H9 (cell line): ENCODE measurements around the gene TMEM175. TPM values are rescaled to one million over a fixed set of nuclear protein-coding genes. Genes with fewer than 3 reads are reported as not detected.

Experiments
- DNase-seq: peaks from one replicate; pipeline ENCODE4 v3.0.0-alpha.2; 2017
- H2AFZ ChIP-seq: one replicate; pipeline ENCODE4 v1.6.1; 2013; ENCODE audit warnings: mild to moderate bottlenecking, low read length, control low read depth, moderate library complexity
- H2AK5ac ChIP-seq: 2 replicates; pipeline ENCODE4 v1.6.1; 2013; ENCODE audit warnings: low read length, control low read depth, mixed read lengths; ENCODE audit not compliant: insufficient read length
- H2BK120ac ChIP-seq: one replicate; pipeline ENCODE4 v1.6.1; 2013; ENCODE audit warnings: low read depth, mild to moderate bottlenecking, low read length, control low read depth, inconsistent platforms; ENCODE audit not compliant: poor library complexity, severe bottlenecking
- H2BK12ac ChIP-seq: 2 replicates; pipeline ENCODE4 v1.6.1; 2013; ENCODE audit warnings: low read length, control low read depth, mixed read lengths, low read depth; ENCODE audit not compliant: insufficient read length
- H2BK15ac ChIP-seq: 2 replicates; pipeline ENCODE4 v1.6.1; 2013; ENCODE audit warnings: low read depth, low read length, control low read depth
- H2BK20ac ChIP-seq: one replicate; pipeline ENCODE4 v1.6.1; 2013; ENCODE audit warnings: low read depth, mild to moderate bottlenecking, low read length, control low read depth, inconsistent platforms; ENCODE audit not compliant: poor library complexity, severe bottlenecking
- H2BK5ac ChIP-seq: 2 replicates; pipeline ENCODE4 v1.6.1; 2013; ENCODE audit warnings: low read length, control low read depth, mixed read lengths; ENCODE audit not compliant: insufficient read length
- H3K14ac ChIP-seq: 2 replicates; pipeline ENCODE4 v1.6.1; 2013; ENCODE audit warnings: low read length, control low read depth; ENCODE audit not compliant: insufficient read depth
- H3K18ac ChIP-seq: 2 replicates; pipeline ENCODE4 v1.6.1; 2013; ENCODE audit warnings: low read depth, mild to moderate bottlenecking, mixed read lengths, low read length, control low read depth; ENCODE audit not compliant: insufficient read length
- H3K23ac ChIP-seq: 2 replicates; pipeline ENCODE4 v1.6.1; 2013; ENCODE audit warnings: low read length, control low read depth, mixed read lengths, low read depth; ENCODE audit not compliant: insufficient read length
- H3K23me2 ChIP-seq: 2 replicates; pipeline ENCODE4 v1.6.1; 2013; ENCODE audit warnings: low read depth, mild to moderate bottlenecking, mixed read lengths, low read length, control low read depth; ENCODE audit not compliant: insufficient read length, poor library complexity, severe bottlenecking
- H3K27ac ChIP-seq: 2 replicates; pipeline ENCODE4 v1.5.1; 2013; ENCODE audit warnings: low read length, control low read depth, mixed read lengths, low read depth; ENCODE audit not compliant: insufficient read length
- H3K27me3 ChIP-seq: 2 replicates; pipeline ENCODE4 v1.6.1; 2013; ENCODE audit warnings: low read length, control low read depth, inconsistent platforms; ENCODE audit not compliant: insufficient read depth
- H3K4ac ChIP-seq: 2 replicates; pipeline ENCODE4 v1.6.1; 2013; ENCODE audit warnings: low read depth, mild to moderate bottlenecking, control low read depth, inconsistent platforms, low read length, moderate library complexity
- H3K4me1 ChIP-seq: 2 replicates; pipeline ENCODE4 v1.6.1; 2013; ENCODE audit warnings: low read length, control low read depth, inconsistent platforms; ENCODE audit not compliant: insufficient read depth
- H3K4me2 ChIP-seq: 2 replicates; pipeline ENCODE4 v1.6.1; 2013; ENCODE audit warnings: low read length, control low read depth, mixed read lengths; ENCODE audit not compliant: insufficient read length, insufficient read depth
- H3K56ac ChIP-seq: 2 replicates; pipeline ENCODE4 v1.6.1; 2013; ENCODE audit warnings: low read depth, mild to moderate bottlenecking, mixed read lengths, low read length, control low read depth; ENCODE audit not compliant: insufficient read length
- H3K79me1 ChIP-seq: 2 replicates; pipeline ENCODE4 v1.6.1; 2013; ENCODE audit warnings: low read depth, mild to moderate bottlenecking, moderate library complexity, low read length, control low read depth, inconsistent platforms; ENCODE audit not compliant: insufficient read depth, poor library complexity, severe bottlenecking
- H3K79me2 ChIP-seq: 2 replicates; pipeline ENCODE4 v1.6.1; 2013; ENCODE audit warnings: low read length, control low read depth, inconsistent platforms; ENCODE audit not compliant: insufficient read depth
- H3K9ac ChIP-seq: 2 replicates; pipeline ENCODE4 v1.6.1; 2013; ENCODE audit warnings: low read length, control low read depth, mixed read lengths; ENCODE audit not compliant: insufficient read length; ENCODE audit errors: extremely low read depth
- H3K9me3 ChIP-seq: one replicate; pipeline ENCODE4 v1.6.1; 2013; ENCODE audit warnings: low read depth, low read length, inconsistent platforms; ENCODE audit not compliant: control insufficient read depth
- H3T11ph ChIP-seq: one replicate; pipeline ENCODE4 v1.6.1; 2013; ENCODE audit warnings: mild to moderate bottlenecking, low read length, control low read depth, inconsistent platforms
- H4K20me1 ChIP-seq: one replicate; pipeline ENCODE4 v1.6.1; 2013; ENCODE audit not compliant: control insufficient read depth, insufficient read length, insufficient read depth
- H4K5ac ChIP-seq: 2 replicates; pipeline ENCODE4 v1.6.1; 2013; ENCODE audit warnings: low read depth, mild to moderate bottlenecking, mixed read lengths, low read length, control low read depth; ENCODE audit not compliant: insufficient read length
- H4K8ac ChIP-seq: replicated peaks from 2 replicates; pipeline ENCODE4 v1.6.1; 2013; ENCODE audit warnings: low read length, control low read depth, mixed read lengths, low read depth; ENCODE audit not compliant: insufficient read length
- H4K91ac ChIP-seq: 2 replicates; pipeline ENCODE4 v1.6.1; 2013; ENCODE audit warnings: low read depth, mild to moderate bottlenecking, moderate library complexity, mixed read lengths, low read length, control low read depth; ENCODE audit not compliant: insufficient read length
- H3K27ac Mint-ChIP-seq, 3 experiments: 2 replicates in 2 of 3; 3 replicates in 1 of 3; pipeline ENCODE4 v1.8.0; 2020 to 2021; ENCODE audit warnings: mixed read lengths in 3 of 3, mild to moderate bottlenecking in 1 of 3, moderate library complexity in 1 of 3
- H3K27me3 Mint-ChIP-seq: 2 replicates; pipeline ENCODE4 v1.8.0; 2021; ENCODE audit warnings: low read depth, mild to moderate bottlenecking, moderate library complexity, mixed read lengths
- H3K36me3 Mint-ChIP-seq, 3 experiments: 2 replicates in 2 of 3; 3 replicates in 1 of 3; pipeline ENCODE4 v1.8.0; 2020 to 2021; ENCODE audit warnings: low read depth in 3 of 3, mixed read lengths in 3 of 3; ENCODE audit not compliant: insufficient read depth in 1 of 3
- H3K4me1 Mint-ChIP-seq, 2 experiments: 2 replicates each; pipeline ENCODE4 v1.8.0; 2020; ENCODE audit warnings: mixed read lengths in 2 of 2
- H3K4me3 Mint-ChIP-seq, 2 experiments: 2 replicates in 1 of 2; 3 replicates in 1 of 2; pipeline ENCODE4 v1.8.0; 2020 to 2021; ENCODE audit warnings: mild to moderate bottlenecking in 2 of 2, mixed read lengths in 2 of 2, moderate library complexity in 1 of 2
- H3K9me3 Mint-ChIP-seq, 2 experiments: 2 replicates in 1 of 2; 3 replicates in 1 of 2; pipeline ENCODE4 v1.8.0; 2020; ENCODE audit warnings: mild to moderate bottlenecking in 2 of 2, mixed read lengths in 2 of 2, moderate library complexity in 1 of 2
- CTCF ChIP-seq: fragments of 200-600 bp; sonication (generic); conservative IDR thresholded peaks from 3 replicates; pipeline ENCODE4 v1.8.0; 2021; ENCODE audit warnings: antibody characterized with exemption, mild to moderate bottlenecking
- WGBS: extraction: QIAGEN DNeasy Blood & Tissue Kit; methylation state at CpG from one replicate; pipeline ENCODE4 v1.1.7; 2013; ENCODE audit warnings: missing lambda C conversion rate, low lambda C conversion rate, mixed read lengths; ENCODE audit not compliant: insufficient read length; ENCODE audit errors: extremely low coverage; 5-methylcytosine and 5-hydroxymethylcytosine counted together
- total RNA-seq: library from RNA; stranded (reverse); gene quantifications from 2 replicates; pipeline ENCODE4 v1.2.1, GENCODE V29; 2021

Gene TMEM175
- total RNA-seq, 1 experiment from 2014 or later = 6.4 TPM

DNA sequence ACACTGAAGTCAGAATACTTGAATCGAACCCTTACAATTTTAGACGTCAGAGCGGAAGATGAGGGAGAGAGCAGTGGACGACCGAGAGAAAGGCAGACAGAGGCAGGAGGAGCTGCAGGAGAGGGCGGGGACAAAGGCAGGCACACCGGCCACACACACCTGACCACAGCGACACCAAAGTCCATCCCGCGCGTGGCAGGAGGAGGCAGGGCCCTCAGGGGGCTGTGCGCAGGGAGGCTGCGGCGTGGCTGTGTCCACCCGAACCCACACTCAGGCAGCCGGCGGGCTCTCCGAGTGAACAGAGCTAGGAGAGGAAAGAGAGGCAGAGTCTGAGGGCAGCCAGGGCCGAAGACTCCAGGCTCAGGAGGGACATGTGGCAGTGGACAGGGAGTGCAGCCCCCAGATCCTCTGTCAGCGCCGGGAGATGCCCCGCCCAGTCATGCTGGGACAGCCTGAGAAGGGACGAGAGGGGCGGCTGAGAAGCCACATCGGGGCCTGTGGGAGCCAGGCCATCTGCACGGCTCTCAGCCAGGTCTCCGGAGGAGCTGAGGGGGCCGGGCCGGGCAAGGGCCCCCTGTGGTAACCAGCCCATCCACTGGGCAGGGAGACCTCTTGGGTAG, 20.3 kb upstream of the TMEM175 start:
- no peak overlapping the region for H3K4me3 Mint-ChIP-seq
- Histone ChIP-seq H4K20me1 (no peaks in the 10 kb centered on the region), H3K23ac (no peak overlapping the region), H2BK20ac (no peak overlapping the region), H3K4me1 (no peaks in the 10 kb centered on the region), H3K9ac (no peak overlapping the region), H3K4me2 (no peak overlapping the region), H3K56ac (no peak overlapping the region), H3K14ac (no peak overlapping the region; the same call in 1 of the 2 replicates), H2BK12ac (no peak overlapping the region), H3K9me3 (no peaks in the 10 kb centered on the region), H2BK120ac (no peak overlapping the region), H3T11ph (no peak overlapping the region), H2BK15ac (no peak overlapping the region), H2AK5ac (no peak overlapping the region), H3K4ac (no peak overlapping the region), H4K5ac (no peak overlapping the region), H3K23me2 (no peaks in the 10 kb centered on the region), H3K27me3 (no peaks in the 10 kb centered on the region), H3K18ac (no peak overlapping the region), H2AFZ (no peak overlapping the region), H3K79me1 (peaks cover 9% of the 10 kb centered on the region), H4K8ac (no peak overlapping the region), H4K91ac (no peak overlapping the region), H2BK5ac (no peak overlapping the region), H3K79me2 (peaks cover 6% of the 10 kb centered on the region; the same call in 1 of the 2 replicates), H3K27ac (no peak overlapping the region)
- H3K27ac Mint-ChIP-seq = no peak overlapping the region; a peak in 1 of 7 replicates
- no peak for DNase-seq
- peaks cover 5 to 31% (median 29%) of the 10 kb centered on the region in 3 experiments; a peak in 6 of 7 replicates for H3K36me3 Mint-ChIP-seq
- no peak for TF ChIP-seq CTCF
- WGBS = no CpG with 5 or more reads among the region's 29 CpGs
- H3K9me3 Mint-ChIP-seq = no peaks in the 10 kb centered on the region
- peaks cover 6 to 7% of the 10 kb centered on the region in 2 experiments for H3K4me1 Mint-ChIP-seq
- H3K27me3 Mint-ChIP-seq = no peaks in the 10 kb centered on the region; the same call in 1 of the 2 replicates
